HepG2 (cell line): Measurements from ENCODE around the gene WDCP. TPM values are rescaled to one million over a fixed set of nuclear protein-coding genes. Genes with fewer than 3 reads are reported as not detected.

ENCODE experiments used
- ATAD3A ChIP-seq: sonication (generic); formaldehyde crosslinking; IDR thresholded peaks from 2 replicates; pipeline ENCODE4 v1.4.0; 2020; ENCODE audit warnings: missing genetic modification reagents
- CSRNP1 ChIP-seq: sonication (generic); formaldehyde crosslinking; IDR thresholded peaks from 2 replicates; pipeline ENCODE4 v1.8.1; 2023; ENCODE audit warnings: mild to moderate bottlenecking, missing genetic modification reagents
- EED ChIP-seq: sonication (generic); formaldehyde crosslinking; IDR thresholded peaks from 2 replicates; pipeline ENCODE4 v1.5.0; 2020; ENCODE audit warnings: mild to moderate bottlenecking, missing genetic modification reagents
- HMGXB3 ChIP-seq: sonication (generic); formaldehyde crosslinking; IDR thresholded peaks from 2 replicates; pipeline ENCODE4 v1.4.0; 2020; ENCODE audit warnings: missing genetic modification reagents, borderline replicate concordance
- KDM3A ChIP-seq: IDR thresholded peaks from 2 replicates; pipeline ENCODE4 v1.6.1; 2018; ENCODE audit warnings: low read depth, missing compliant biosample characterization
- KLF11 ChIP-seq: IDR thresholded peaks from 2 replicates; pipeline ENCODE4 v1.6.1; 2016; ENCODE audit warnings: missing compliant biosample characterization
- MXD4 ChIP-seq: IDR thresholded peaks from 2 replicates; pipeline ENCODE4 v1.6.1; 2016; ENCODE audit warnings: mild to moderate bottlenecking, missing biosample characterization, missing genetic modification reagents
- POLR2AphosphoS2 ChIP-seq: IDR thresholded peaks from 2 replicates; pipeline ENCODE4 v1.6.1; 2011; ENCODE audit warnings: low read depth, low read length, improper control_type of control experiment
- RBAK ChIP-seq: sonication (generic); formaldehyde crosslinking; IDR thresholded peaks from 2 replicates; pipeline ENCODE4 v1.5.1; 2020; ENCODE audit warnings: mild to moderate bottlenecking, missing genetic modification reagents
- STAT6 ChIP-seq: sonication (generic); formaldehyde crosslinking; IDR thresholded peaks from 2 replicates; pipeline ENCODE4 v1.4.0; 2020; ENCODE audit warnings: missing genetic modification reagents, mild to moderate bottlenecking, borderline replicate concordance
- TFDP1 ChIP-seq: IDR thresholded peaks from 2 replicates; pipeline ENCODE4 v1.6.1; 2016; ENCODE audit warnings: missing compliant biosample characterization, missing genetic modification reagents, borderline replicate concordance
- ZBTB34 ChIP-seq: sonication (generic); formaldehyde crosslinking; IDR thresholded peaks from 2 replicates; pipeline ENCODE4 v1.8.0; 2022; ENCODE audit warnings: mild to moderate bottlenecking, missing genetic modification reagents
- ZFP62 ChIP-seq: sonication (generic); formaldehyde crosslinking; IDR thresholded peaks from 2 replicates; pipeline ENCODE4 v1.4.0; 2020; ENCODE audit warnings: missing genetic modification reagents
- ZNF354B ChIP-seq: sonication (generic); formaldehyde crosslinking; IDR thresholded peaks from 2 replicates; pipeline ENCODE4 v1.8.0; 2022; ENCODE audit warnings: mild to moderate bottlenecking, missing genetic modification reagents
- ZNF558 ChIP-seq: sonication (generic); formaldehyde crosslinking; IDR thresholded peaks from 2 replicates; pipeline ENCODE4 v1.9.0; 2022; ENCODE audit warnings: mild to moderate bottlenecking, missing genetic modification reagents, borderline replicate concordance
- ZNF607 ChIP-seq: sonication (generic); formaldehyde crosslinking; IDR thresholded peaks from 2 replicates; pipeline ENCODE4 v1.5.1; 2020; ENCODE audit warnings: missing genetic modification reagents, mild to moderate bottlenecking, borderline replicate concordance
- ZNF790 ChIP-seq: sonication (generic); formaldehyde crosslinking; IDR thresholded peaks from 2 replicates; pipeline ENCODE4 v1.8.0; 2022; ENCODE audit warnings: missing genetic modification reagents, mild to moderate bottlenecking, borderline replicate concordance
- polyA plus RNA-seq, 8 experiments: library from polyadenylated mRNA; depleted of rRNA in 3 of 8; stranded (reverse) in 7 of 8; unstranded in 1 of 8; fragments of >200 nt; fragmentation: Illumina TruSeq in 4 of 8; extraction: Trizol in 4 of 8; gene quantifications; 2 replicates each; pipeline versions ENCODE4 v1.2.1 to v1.2.3, GENCODE V29; 2011 to 2016; ENCODE audit warnings: low read depth in 4 of 8, missing spikeins in 1 of 8, mixed read lengths in 1 of 8; ENCODE audit not compliant: insufficient read depth in 1 of 8
- total RNA-seq, 5 experiments: library from RNA; depleted of rRNA; stranded (reverse); fragments of >200 nt; fragmentation: Illumina TruSeq; extraction: Trizol; gene quantifications; 2 replicates each; pipeline ENCODE4 v1.2.3, GENCODE V29; 2016; ENCODE audit warnings: low read depth in 1 of 5

Gene WDCP
- total and polyA plus RNA-seq, 2 of the 13 experiments (the other 11 are each of a cell fraction or from before 2014, with no cell fraction given), result 17.4 to 22.6 TPM

- TF ChIP-seq HMGXB3 (CRISPR knock-in tag) (no peak), POLR2AphosphoS2 (no peak), KLF11 (peak; percentile 49; the same call in 1 of the 2 replicates), ZFP62 (no peak), EED (peak; percentile 83; the same call in 1 of the 2 replicates), RBAK (CRISPR knock-in tag) (0 out of 2 replicates have a peak, but pooled peaks have one; percentile 30), TFDP1 (no peak), ZNF558 (no peak), KDM3A (CRISPR knock-in tag) (no peak), ZNF607 (CRISPR knock-in tag) (no peak; the same call in 1 of the 2 replicates), ZNF790 (CRISPR knock-in tag) (no peak), STAT6 (CRISPR knock-in tag) (no peak), CSRNP1 (CRISPR knock-in tag) (no peak), MXD4 (CRISPR knock-in tag) (no peak), ATAD3A (CRISPR knock-in tag) (no peak), ZNF354B (CRISPR knock-in tag) (no peak), ZBTB34 (CRISPR knock-in tag) (no peak)
Measured at GRCh38 chr2:24021122-24021998, 25.8 kb downstream of the WDCP start (continued).
